ENCODE results near the gene GBE1.

Gene GBE1

GRCh38 chr3:81601707-81602305 lies 159.6 kb downstream of the GBE1 start:
- DNase-seq: no peak

GRCh38 chr3:81592101-81592500 lies 169.3 kb downstream of the GBE1 start:
- DNase-seq: no peak

GRCh38 chr3:81585937-81586336 lies 175.5 kb downstream of the GBE1 start:
- DNase-seq: no peak

- DNase-seq: peak; percentile 30
Observed at GRCh38 chr3:81585056-81585455, 176.4 kb downstream of the GBE1 start.

- peak; percentile 17 for DNase-seq
Observed at GRCh38 chr3:81581966-81582599, 179.4 kb downstream of the GBE1 start.

GRCh38 chr3:81580355-81580754 lies 181.1 kb downstream of the GBE1 start:
- no peak for DNase-seq

GRCh38 chr3:81579744-81580143 lies 181.7 kb downstream of the GBE1 start:
- DNase-seq: no peak

- DNase-seq: no peak
Observed at GRCh38 chr3:81572201-81572756, 189.2 kb downstream of the GBE1 start.

- no peak for DNase-seq
Observed at GRCh38 chr3:81568378-81568777, 193.1 kb downstream of the GBE1 start.

GRCh38 chr3:81565041-81565440 lies 196.4 kb downstream of the GBE1 start:
- DNase-seq: no peak

- no peak for DNase-seq
Observed at GRCh38 chr3:81558106-81558505, 203.3 kb downstream of the GBE1 start.

GRCh38 chr3:81554801-81555200 lies 206.6 kb downstream of the GBE1 start:
- no peak for DNase-seq

GRCh38 chr3:81554388-81554787 lies 207.1 kb downstream of the GBE1 start:
- peak; percentile 1 for DNase-seq

- no peak for DNase-seq
Observed at GRCh38 chr3:81550415-81550814, 211.0 kb downstream of the GBE1 start.

GRCh38 chr3:81549831-81550230 lies 211.6 kb downstream of the GBE1 start:
- DNase-seq: no peak

GRCh38 chr3:81549388-81549787 lies 212.1 kb downstream of the GBE1 start:
- no peak for DNase-seq

- DNase-seq: no peak
Observed at GRCh38 chr3:81545572-81545971, 215.9 kb downstream of the GBE1 start.

- no peak for DNase-seq
Observed at GRCh38 chr3:81544385-81544784, 217.1 kb downstream of the GBE1 start.

GRCh38 chr3:81540787-81541186 lies 220.7 kb downstream of the GBE1 start:
- no peak for DNase-seq

- no peak for DNase-seq
Observed at GRCh38 chr3:81531846-81532245, 229.6 kb downstream of the GBE1 start.

- no peak for DNase-seq
Observed at GRCh38 chr3:81531263-81531662, 230.2 kb downstream of the GBE1 start.

GRCh38 chr3:81530180-81530939 lies 231.1 kb downstream of the GBE1 start:
- DNase-seq: no peak

GRCh38 chr3:81521855-81522254 lies 239.6 kb downstream of the GBE1 start:
- DNase-seq: no peak

- no peak for DNase-seq
Observed at GRCh38 chr3:81518945-81519344, 242.5 kb downstream of the GBE1 start.
